Naive thymus-derived CD4-positive, alpha-beta T cell (primary cell): Measurements from ENCODE around the gene ZBTB40. TPM values are rescaled to one million over a fixed set of nuclear protein-coding genes. Genes with fewer than 3 reads are reported as not detected.

ENCODE experiments used
- ATAC-seq: fragments of 150-1000 bp; cut with Tn5 transposase; 2 replicates; pipeline ENCODE4 v1.10.0; 2021; ENCODE audit warnings: mild to moderate bottlenecking, moderate library complexity
- CTCF ChIA-PET: fragments of 350-600 bp; sonication (Branson Sonifier 250); formaldehyde crosslinking; loops from one replicate; lab custom pipeline; 2021; ENCODE audit warnings: antibody characterized with exemption; lab: Charles Lee
- POLR2A ChIA-PET: fragments of 350-600 bp; sonication (Branson Sonifier 250); formaldehyde crosslinking; loops from one replicate; lab custom pipeline; 2021; ENCODE audit warnings: antibody characterized with exemption, inconsistent platforms; lab: Charles Lee
- DNase-seq, 9 donors: peaks; one replicate each; pipeline versions ENCODE4 v3.0.0 to v3.0.0-alpha.2; 2020 to 2022; ENCODE audit warnings: mixed read lengths in 1 of 9
- H3K27ac ChIP-seq: one replicate; pipeline ENCODE4 v1.7.0; 2013; ENCODE audit warnings: mild to moderate bottlenecking, low read depth, low read length, moderate library complexity
- H3K27me3 ChIP-seq, 2 donors: one replicate each; pipeline ENCODE4 v1.7.0; 2013; ENCODE audit warnings: low read length in 2 of 2, mild to moderate bottlenecking in 2 of 2, moderate library complexity in 2 of 2; ENCODE audit not compliant: control insufficient read depth in 2 of 2, insufficient read depth in 2 of 2
- H3K36me3 ChIP-seq, 3 experiments: 1 replicate in 2 of 3; 2 replicates in 1 of 3; pipeline ENCODE4 v1.7.0; 2013; ENCODE audit warnings: low read length in 3 of 3, mild to moderate bottlenecking in 3 of 3, moderate library complexity in 1 of 3; ENCODE audit not compliant: insufficient read depth in 3 of 3, control insufficient read depth in 2 of 3
- H3K4me1 ChIP-seq, 2 donors: one replicate each; pipeline ENCODE4 v1.7.0; 2013; ENCODE audit warnings: low read length in 2 of 2, mild to moderate bottlenecking in 2 of 2, moderate library complexity in 1 of 2; ENCODE audit not compliant: control insufficient read depth in 2 of 2, insufficient read depth in 2 of 2
- H3K4me3 ChIP-seq: 2 replicates; pipeline ENCODE4 v1.7.0; 2013; ENCODE audit warnings: mild to moderate bottlenecking, low read length
- H3K9me3 ChIP-seq, 3 experiments: 1 replicate in 2 of 3; 2 replicates in 1 of 3; pipeline ENCODE4 v1.7.0; 2013; ENCODE audit warnings: low read length in 3 of 3; ENCODE audit not compliant: control insufficient read depth in 2 of 3
- H3K27ac Mint-ChIP-seq, 9 donors: one replicate each; pipeline ENCODE4 v1.8.0; 2020 to 2022; ENCODE audit warnings: mixed read lengths in 9 of 9, mild to moderate bottlenecking in 8 of 9, moderate library complexity in 5 of 9, inconsistent platforms in 2 of 9
- H3K27me3 Mint-ChIP-seq, 5 donors: one replicate each; pipeline ENCODE4 v1.8.0; 2021 to 2022; ENCODE audit warnings: mixed read lengths in 5 of 5, mild to moderate bottlenecking in 1 of 5
- H3K36me3 Mint-ChIP-seq, 5 donors: one replicate each; pipeline ENCODE4 v1.8.0; 2020 to 2022; ENCODE audit warnings: mixed read lengths in 5 of 5, mild to moderate bottlenecking in 3 of 5, inconsistent platforms in 1 of 5
- H3K4me1 Mint-ChIP-seq, 7 donors: one replicate each; pipeline ENCODE4 v1.8.0; 2020 to 2022; ENCODE audit warnings: mixed read lengths in 7 of 7, mild to moderate bottlenecking in 3 of 7, inconsistent platforms in 1 of 7
- H3K4me3 Mint-ChIP-seq, 10 donors: one replicate each; pipeline ENCODE4 v1.8.0; 2020 to 2022; ENCODE audit warnings: mild to moderate bottlenecking in 10 of 10, mixed read lengths in 10 of 10, moderate library complexity in 6 of 10, inconsistent platforms in 2 of 10
- H3K9me3 Mint-ChIP-seq, 11 donors: one replicate each; pipeline ENCODE4 v1.8.0; 2020 to 2022; ENCODE audit warnings: mixed read lengths in 11 of 11, mild to moderate bottlenecking in 4 of 11, inconsistent platforms in 1 of 11, moderate library complexity in 1 of 11
- intact Hi-C, 2 donors: fragments of 100-400 bp; cut with micrococcal nuclease; formaldehyde crosslinking; loops; one replicate each; pipeline ENCODE4 v1.15.1; 2023
- polyA plus RNA-seq, 2 donors: library from polyadenylated mRNA; unstranded; fragments of 300-500 nt; fragmentation: Illumina TruSeq; gene quantifications; one replicate each; pipeline ENCODE4 v1.2.3, GENCODE V29; 2021
- total RNA-seq, 6 experiments: library from RNA in 5 of 6; stranded (reverse) in 5 of 6; gene quantifications; 1 replicate in 5 of 6; 2 replicates in 1 of 6; pipeline ENCODE4 v1.2.3 and lab custom pipeline; 2021 to 2026

The ZBTB40 gene
- total and polyA plus RNA-seq, 7 experiments from 2014 or later, result 5.7 to 60.6 (median 35.9) TPM

DNA sequence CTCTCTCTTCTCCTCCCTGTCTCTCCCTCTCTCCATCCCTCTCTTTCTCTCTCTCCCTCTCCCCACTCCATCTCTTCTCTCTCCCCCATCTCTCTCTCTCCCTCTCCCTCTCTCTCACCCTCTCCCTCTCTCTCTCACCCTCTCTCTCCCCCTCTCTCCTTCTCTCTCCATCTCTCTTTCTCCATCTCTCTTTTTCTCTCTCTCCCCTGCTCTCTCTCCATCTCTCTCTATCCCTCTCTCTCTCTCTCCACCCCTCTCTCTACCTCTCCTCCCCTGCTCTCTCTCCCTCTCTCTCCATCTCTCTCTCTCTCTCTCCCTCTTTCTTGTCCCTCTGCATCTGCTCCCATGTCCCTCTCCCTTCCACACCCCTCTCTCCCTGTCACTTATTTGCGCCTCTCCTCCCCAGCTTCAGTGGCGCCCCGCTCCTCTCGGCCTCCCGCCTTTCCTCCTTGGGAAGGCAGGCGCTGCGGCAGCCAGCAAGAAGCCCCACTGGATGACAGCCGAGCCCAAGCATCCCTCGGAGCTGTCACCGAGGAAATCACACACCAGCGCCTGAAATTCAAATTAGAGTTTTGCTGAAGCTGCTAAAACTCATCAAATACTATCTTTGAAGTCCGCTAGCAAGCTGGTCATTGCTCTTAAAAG, 96.3 kb downstream of the ZBTB40 start:
- H3K36me3 ChIP-seq, result no peaks in the 10 kb centered on the region
- ChIA-PET POLR2A (no interaction called here), CTCF (no interaction called here)
- H3K4me3 Mint-ChIP-seq, result no peak overlapping the region
- no peaks in the 10 kb centered on the region for H3K27me3 ChIP-seq
- H3K36me3 Mint-ChIP-seq, result no peaks in the 10 kb centered on the region
- H3K27ac ChIP-seq, result no peak overlapping the region
- DNase-seq, result no peak
- H3K9me3 Mint-ChIP-seq, result peaks cover 0 to 3% (median 0%) of the 10 kb centered on the region in 11 donors
- intact Hi-C loops, result no loop called here
- H3K9me3 ChIP-seq, result no peaks in the 10 kb centered on the region
- H3K27me3 Mint-ChIP-seq, result peaks cover 21 to 62% (median 32%) of the 10 kb centered on the region in 5 donors
- no peak overlapping the region for H3K4me3 ChIP-seq
- no peak overlapping the region for H3K27ac Mint-ChIP-seq
- no peaks in the 10 kb centered on the region for H3K4me1 Mint-ChIP-seq
- ATAC-seq, result no peak
- no peaks in the 10 kb centered on the region for H3K4me1 ChIP-seq

DNA sequence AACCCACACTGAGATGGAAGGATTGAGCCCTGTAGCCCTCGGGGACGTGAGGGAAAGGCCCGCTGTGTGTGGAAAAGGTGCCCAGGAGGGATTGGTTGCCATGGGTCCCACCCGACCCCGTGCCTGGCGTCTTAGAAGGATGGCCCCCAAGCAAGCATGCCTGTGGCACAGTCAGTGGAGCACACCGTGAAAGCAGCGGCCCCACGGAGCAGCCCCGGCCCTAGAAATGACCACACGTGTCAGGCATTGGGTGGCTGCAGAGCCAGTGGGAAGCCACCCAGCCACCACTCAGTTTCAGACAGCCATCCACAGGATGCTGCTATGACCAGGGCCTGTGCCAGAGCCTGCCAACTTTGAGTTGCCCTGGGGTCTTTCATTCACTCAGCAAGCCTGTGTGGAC, 98.4 kb downstream of the ZBTB40 start:
- H3K9me3 ChIP-seq, result no peaks in the 10 kb centered on the region

DNA sequence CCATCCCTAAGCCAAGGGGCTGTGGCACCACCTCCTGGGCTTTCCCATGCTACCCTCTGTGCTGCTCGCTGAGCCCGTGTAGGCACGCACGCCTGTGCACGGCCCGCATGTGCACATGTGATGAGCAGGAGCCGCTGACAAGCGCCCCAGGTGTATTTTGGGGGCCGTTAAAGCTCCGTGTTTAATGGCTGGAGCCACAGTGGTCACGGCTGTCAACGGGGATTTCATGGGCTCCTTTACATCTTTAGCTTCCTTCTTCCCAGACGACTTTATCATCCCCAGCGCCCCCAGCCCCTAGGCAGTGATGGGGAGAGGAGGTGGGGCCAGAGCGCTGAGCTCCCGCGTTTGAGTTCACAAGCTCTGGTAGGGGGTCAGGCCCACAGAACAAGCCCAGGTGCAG, 99.9 kb downstream of the ZBTB40 start:
- no peak overlapping the region for H3K27ac Mint-ChIP-seq
- peaks cover 0 to 1% (median 0%) of the 10 kb centered on the region in 11 donors for H3K9me3 Mint-ChIP-seq
- intact Hi-C loops, result no loop called here
- ChIA-PET CTCF (no interaction called here), POLR2A (no interaction called here)
- DNase-seq (no peak), ATAC-seq (no peak)
- no peaks in the 10 kb centered on the region for H3K4me1 ChIP-seq
- no peaks in the 10 kb centered on the region for H3K27me3 ChIP-seq
- no peak overlapping the region for H3K27ac ChIP-seq
- H3K4me3 ChIP-seq, result no peak overlapping the region
- H3K9me3 ChIP-seq, result no peaks in the 10 kb centered on the region
- H3K4me3 Mint-ChIP-seq, result no peak overlapping the region
- H3K4me1 Mint-ChIP-seq, result peaks cover 0 to 4% (median 0%) of the 10 kb centered on the region in 7 donors
- H3K27me3 Mint-ChIP-seq, result peaks cover 39 to 74% (median 46%) of the 10 kb centered on the region in 5 donors
- no peaks in the 10 kb centered on the region for H3K36me3 Mint-ChIP-seq
- H3K36me3 ChIP-seq, result no peaks in the 10 kb centered on the region

More for the DNA sequence above, 98.4 kb downstream of the ZBTB40 start:
- Mint-ChIP-seq H3K9me3 (peaks cover 0 to 1% (median 0%) of the 10 kb centered on the region in 11 donors), H3K4me1 (peaks cover 0 to 2% (median 0%) of the 10 kb centered on the region in 7 donors), H3K4me3 (no peak overlapping the region), H3K36me3 (no peaks in the 10 kb centered on the region), H3K27ac (no peak overlapping the region), H3K27me3 (peaks cover 31 to 70% (median 38%) of the 10 kb centered on the region in 5 donors)
- DNase-seq, result no peak
- POLR2A ChIA-PET, result no interaction called here
- no peak for ATAC-seq
- no peaks in the 10 kb centered on the region for H3K36me3 ChIP-seq
- no peak overlapping the region for H3K4me3 ChIP-seq
- H3K27ac ChIP-seq, result no peak overlapping the region
- H3K4me1 ChIP-seq, result no peaks in the 10 kb centered on the region
- intact Hi-C loops, result no loop called here
- H3K27me3 ChIP-seq, result no peaks in the 10 kb centered on the region
- CTCF ChIA-PET, result no interaction called here

DNA sequence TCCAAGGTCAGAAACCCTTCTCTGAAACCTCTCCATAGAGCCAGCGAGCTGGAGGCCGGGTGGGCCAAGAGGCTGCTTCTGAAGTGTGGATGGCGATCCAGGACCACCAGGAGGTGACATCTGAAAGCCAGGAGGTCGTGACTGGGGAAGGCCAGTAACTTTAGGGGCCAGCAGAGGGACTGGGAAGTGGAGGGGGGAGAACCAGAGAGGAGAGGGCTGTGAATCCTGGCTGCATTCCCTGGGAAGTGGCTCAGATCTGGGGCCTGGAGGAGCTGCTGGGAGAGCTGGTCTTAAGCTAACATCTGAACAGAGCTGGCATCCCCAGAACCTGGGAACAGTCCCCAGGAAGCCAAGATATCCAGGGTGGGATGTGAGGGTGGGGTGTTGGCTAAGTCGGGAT, 100.4 kb downstream of the ZBTB40 start:
- H3K36me3 Mint-ChIP-seq, result no peaks in the 10 kb centered on the region
- H3K4me3 ChIP-seq, result no peak overlapping the region
- H3K27ac Mint-ChIP-seq, result no peak overlapping the region
- ChIA-PET CTCF (no interaction called here), POLR2A (no interaction called here)
- no peaks in the 10 kb centered on the region for H3K36me3 ChIP-seq
- peaks cover 0 to 1% (median 0%) of the 10 kb centered on the region in 11 donors for H3K9me3 Mint-ChIP-seq
- H3K27ac ChIP-seq, result no peak overlapping the region
- no peaks in the 10 kb centered on the region for H3K9me3 ChIP-seq
- intact Hi-C loops, result no loop called here
- no peaks in the 10 kb centered on the region for H3K4me1 ChIP-seq
- H3K27me3 ChIP-seq, result no peaks in the 10 kb centered on the region
- H3K27me3 Mint-ChIP-seq, result peaks cover 40 to 74% (median 47%) of the 10 kb centered on the region in 5 donors
- peaks cover 0 to 5% (median 0%) of the 10 kb centered on the region in 7 donors for H3K4me1 Mint-ChIP-seq
- ATAC-seq, result no peak
- DNase-seq, result no peak
- no peak overlapping the region for H3K4me3 Mint-ChIP-seq

DNA sequence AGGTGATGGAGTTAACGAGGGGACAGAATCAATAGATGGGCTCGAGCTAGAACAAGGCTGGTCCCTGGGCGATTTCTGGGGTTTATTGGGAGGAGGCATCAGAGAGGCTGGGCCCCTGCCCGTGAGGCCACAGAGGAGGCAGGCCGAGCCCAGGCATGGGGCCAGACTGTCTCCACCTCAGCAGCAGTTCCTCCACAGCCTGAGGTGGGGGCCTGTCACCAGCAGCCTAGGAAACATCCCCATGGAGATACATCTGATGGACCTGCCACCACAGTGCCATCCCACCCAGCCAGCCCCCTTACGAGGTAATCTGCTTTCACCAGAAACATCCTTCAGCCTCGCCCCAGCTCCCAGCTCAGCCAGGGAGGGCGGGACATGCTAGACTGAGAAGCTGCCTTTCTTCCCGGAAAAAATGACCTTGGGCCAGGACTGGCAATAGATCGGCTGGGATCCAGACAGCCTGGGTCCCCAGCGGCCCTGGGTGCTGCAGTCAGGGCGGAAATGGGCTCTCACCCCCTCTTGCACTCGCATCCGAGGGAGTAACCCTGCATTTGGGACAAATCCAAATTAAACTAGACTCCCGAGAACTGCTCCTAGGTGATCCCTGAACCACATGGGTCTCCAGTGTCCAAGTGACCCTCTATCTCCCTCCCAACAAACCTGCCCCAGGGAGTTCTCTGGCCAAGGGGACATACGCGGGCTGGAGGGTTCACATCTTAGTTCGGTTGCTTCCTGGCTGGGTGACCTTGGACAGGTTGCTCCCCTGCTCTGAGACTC, 101.6 kb downstream of the ZBTB40 start:
- no peaks in the 10 kb centered on the region for H3K4me1 ChIP-seq
- Mint-ChIP-seq H3K27ac (no peak overlapping the region), H3K4me3 (no peak overlapping the region), H3K9me3 (peaks cover 0 to 1% (median 0%) of the 10 kb centered on the region in 11 donors), H3K36me3 (no peaks in the 10 kb centered on the region), H3K27me3 (peaks cover 33 to 66% (median 50%) of the 10 kb centered on the region in 5 donors), H3K4me1 (peaks cover 0 to 5% (median 0%) of the 10 kb centered on the region in 7 donors)
- DNase-seq (no peak), ATAC-seq (no peak)
- no peaks in the 10 kb centered on the region for H3K27me3 ChIP-seq
- ChIA-PET CTCF (no interaction called here), POLR2A (no interaction called here)
- no peak overlapping the region for H3K27ac ChIP-seq
- H3K36me3 ChIP-seq, result no peaks in the 10 kb centered on the region
- H3K4me3 ChIP-seq, result no peak overlapping the region
- intact Hi-C loops, result no loop called here
- no peaks in the 10 kb centered on the region for H3K9me3 ChIP-seq

DNA sequence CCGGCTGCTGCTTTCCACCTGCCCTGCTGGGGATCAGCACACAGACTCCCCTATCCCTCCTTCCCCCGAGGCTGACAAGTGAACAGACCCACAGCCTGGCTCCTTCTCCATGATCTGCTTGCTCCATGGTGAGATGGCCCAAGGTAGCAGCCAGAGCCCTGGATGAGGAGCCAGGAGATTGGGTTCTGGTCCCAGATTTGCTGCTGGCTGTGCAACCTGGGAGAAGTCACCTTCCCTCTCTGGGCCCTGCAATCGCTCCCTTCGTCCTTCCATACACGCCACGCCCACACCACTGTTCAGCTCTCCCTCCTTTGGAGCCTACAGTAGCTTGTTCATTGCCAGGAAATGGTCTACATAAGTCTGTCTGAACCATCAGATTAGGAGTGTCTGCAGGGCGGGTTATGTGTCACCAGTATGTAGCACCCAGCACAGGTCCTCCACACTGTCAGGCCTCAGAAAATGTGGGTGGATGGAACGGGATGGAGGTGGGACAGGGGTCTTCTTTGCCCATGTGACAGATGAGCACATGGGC, 102.4 kb downstream of the ZBTB40 start:
- POLR2A ChIA-PET, result no interaction called here
- H3K9me3 ChIP-seq, result no peaks in the 10 kb centered on the region
- no peak for ATAC-seq
- CTCF ChIA-PET, result no interaction called here
- H3K4me1 ChIP-seq, result no peaks in the 10 kb centered on the region
- peak overlapping the region in 1 of 9 donors; percentile 42 for H3K27ac Mint-ChIP-seq
- no peaks in the 10 kb centered on the region for H3K36me3 Mint-ChIP-seq
- peaks cover 0 to 1% (median 0%) of the 10 kb centered on the region in 11 donors for H3K9me3 Mint-ChIP-seq
- H3K27ac ChIP-seq, result no peak overlapping the region
- H3K4me3 Mint-ChIP-seq, result no peak overlapping the region
- intact Hi-C loops, result no loop called here
- no peaks in the 10 kb centered on the region for H3K27me3 ChIP-seq
- H3K27me3 Mint-ChIP-seq, result peaks cover 30 to 63% (median 46%) of the 10 kb centered on the region in 5 donors
- no peaks in the 10 kb centered on the region for H3K36me3 ChIP-seq
- H3K4me1 Mint-ChIP-seq, result peaks cover 0 to 5% (median 0%) of the 10 kb centered on the region in 7 donors
- no peak for DNase-seq
- no peak overlapping the region for H3K4me3 ChIP-seq
